ENCODE results near the gene SLAIN1. TPM values are rescaled to one million over a fixed set of nuclear protein-coding genes. Genes with fewer than 3 reads are reported as not detected.

The SLAIN1 gene
- total RNA-seq, 8 experiments from 2014 or later = 0.71 to 73.8 (median 40.9) TPM

DNA sequence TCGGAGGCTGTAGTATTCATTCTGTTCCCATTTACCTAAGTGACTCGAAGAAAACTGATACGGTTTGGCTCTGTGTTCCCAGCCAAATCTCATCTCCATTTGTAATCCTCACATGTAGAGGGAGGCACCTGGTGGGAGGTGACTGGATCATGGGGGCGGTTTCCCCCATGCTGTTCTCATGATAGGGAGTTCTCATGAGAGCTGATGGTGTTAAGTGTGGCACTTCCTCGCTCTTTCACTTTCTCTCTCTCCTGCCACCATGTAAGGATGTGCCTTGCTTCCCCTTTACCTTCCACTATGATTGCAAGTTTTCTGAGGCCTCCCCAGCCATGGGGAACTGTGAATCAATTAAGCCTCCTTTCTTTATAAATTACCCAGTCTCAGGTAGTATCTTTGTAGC lies 23.5 kb downstream of the SLAIN1 start:
- WGBS, 10 experiments = 7 to 100% (median 73%) methylated on average over 1 to 5 of the region's 5 CpGs; no CpG with 5 or more reads in 2 of the 10 experiments
- Histone ChIP-seq H3K4me3 (no peak overlapping the region), H3K4me1 (replicated peaks in 1 of 2) (peaks cover 0 to 5% of the 10 kb centered on the region in 2 donors), H3K27ac (no peak overlapping the region)
- no peak for ATAC-seq (replicated peaks in 6 of 8)
- in situ Hi-C loops (cut with MboI; ENCODE audit: low pct_unique_long_range_greater_than_20kb in 2 of 9, low sequenced_read_pairs in 9 of 9, unreplicated experiment in 9 of 9) = no loop called here

- WGBS, 10 experiments = 26 to 100% (median 94%) methylated on average over 3 to 6 of the region's 6 CpGs; no CpG with 5 or more reads in 1 of the 10 experiments
- H3K4me3 ChIP-seq = no peak overlapping the region
- peaks cover 5 to 7% of the 10 kb centered on the region in 2 donors for H3K4me1 ChIP-seq (replicated peaks in 1 of 2)
- in situ Hi-C loops (cut with MboI; ENCODE audit: low pct_unique_long_range_greater_than_20kb in 2 of 9, low sequenced_read_pairs in 9 of 9, unreplicated experiment in 9 of 9) = no loop called here
- no peak overlapping the region for H3K27ac ChIP-seq
- no peak for ATAC-seq (replicated peaks in 6 of 8)
These were observed 26.6 kb downstream of the SLAIN1 start for GRCh38 chr13:77724092-77724491.

DNA sequence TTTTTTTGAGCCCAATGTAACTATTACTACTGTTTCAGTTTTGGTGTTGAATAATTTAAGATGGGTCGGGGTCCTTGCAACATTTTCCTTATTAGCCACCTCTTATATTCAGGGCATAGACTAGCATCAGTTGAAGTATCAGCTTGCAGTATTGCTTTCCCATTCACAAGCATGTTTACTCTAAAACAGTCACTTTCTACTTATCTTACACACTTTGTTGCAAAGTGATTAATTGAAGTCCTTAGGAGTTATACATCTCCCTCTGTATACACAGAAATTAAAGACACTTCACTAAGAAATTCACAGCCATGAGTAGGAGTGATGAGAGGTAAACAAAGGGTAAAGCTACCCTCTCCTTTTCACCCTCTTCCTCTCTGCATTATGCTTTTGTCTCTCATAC lies 27.6 kb downstream of the SLAIN1 start:
- in situ Hi-C loops (cut with MboI; ENCODE audit: low pct_unique_long_range_greater_than_20kb in 2 of 9, low sequenced_read_pairs in 9 of 9, unreplicated experiment in 9 of 9) = no loop called here
- no peak overlapping the region for H3K4me3 ChIP-seq
- 0 to 89% (median 63%) methylated on average over 1 of the region's 1 CpG; no CpG with 5 or more reads in 4 of the 10 experiments for WGBS, 10 experiments

GRCh38 chr13:77728265-77729125 lies 31.0 kb downstream of the SLAIN1 start:
- no peak overlapping the region for H3K27ac ChIP-seq
- no peak overlapping the region for H3K4me3 ChIP-seq
- peaks cover 28 to 29% of the 10 kb centered on the region in 2 donors for H3K4me1 ChIP-seq (replicated peaks in 1 of 2)
- peak in 2 of 8 experiments; percentile 34 to 37 for ATAC-seq (replicated peaks in 6 of 8)
- in situ Hi-C loops (cut with MboI; ENCODE audit: low pct_unique_long_range_greater_than_20kb in 2 of 9, low sequenced_read_pairs in 9 of 9, unreplicated experiment in 9 of 9) = no loop called here
- WGBS, 10 experiments = 46 to 100% (median 93%) methylated on average over 2 to 5 of the region's 5 CpGs

More for the DNA sequence above, 27.6 kb downstream of the SLAIN1 start:
- H3K4me1 ChIP-seq (replicated peaks in 1 of 2) = peaks cover 14 to 15% of the 10 kb centered on the region in 2 donors
- no peak overlapping the region for H3K27ac ChIP-seq
- ATAC-seq (replicated peaks in 6 of 8) = peak in 1 of 8 experiments; percentile 63

DNA sequence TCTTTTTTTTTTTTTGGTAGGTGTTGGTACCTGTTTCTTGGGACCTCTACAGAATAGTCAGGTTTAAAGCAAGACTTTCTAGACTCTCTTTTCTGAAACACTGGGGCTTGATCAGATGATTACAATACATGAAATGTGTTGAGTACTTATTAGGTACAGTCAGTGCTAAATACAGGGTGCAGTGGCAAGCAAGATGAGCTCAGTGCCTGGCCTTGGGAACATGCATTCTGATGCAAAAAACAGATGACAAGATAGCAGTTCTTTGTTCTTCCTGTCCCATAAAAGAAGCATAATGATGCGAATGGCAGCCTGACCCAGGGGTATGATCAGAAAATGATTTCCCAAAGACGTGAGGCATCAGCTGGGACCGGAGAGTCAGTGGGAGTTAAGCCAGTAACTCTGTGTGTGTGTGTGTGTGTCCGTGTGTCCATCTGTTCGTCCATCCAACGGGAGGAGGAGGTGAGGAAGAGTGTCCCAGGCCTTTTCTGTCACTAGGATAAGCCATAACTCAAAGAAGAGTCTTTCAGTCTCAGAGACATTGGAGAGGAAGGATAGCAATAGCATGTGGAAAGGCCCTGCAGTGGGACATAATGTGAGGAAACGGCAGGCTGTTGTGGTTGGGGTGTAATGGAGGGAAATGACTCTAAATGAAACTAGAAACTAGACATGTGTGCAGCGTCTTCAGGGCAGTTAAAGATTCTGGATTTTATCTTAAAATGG lies 32.2 kb downstream of the SLAIN1 start:
- H3K4me1 ChIP-seq (replicated peaks in 1 of 2) = peaks cover 27 to 28% of the 10 kb centered on the region in 2 donors
- H3K27ac ChIP-seq = no peak overlapping the region
- peak in 6 of 8 experiments; percentile 41 to 84 (median 74) for ATAC-seq (replicated peaks in 6 of 8)
- no peak overlapping the region for H3K4me3 ChIP-seq
- whole genome bisulfite sequencing, 10 experiments = 45 to 92% (median 57%) methylated on average over 1 to 7 of the region's 8 CpGs
- in situ Hi-C loops (cut with MboI; ENCODE audit: low pct_unique_long_range_greater_than_20kb in 2 of 9, low sequenced_read_pairs in 9 of 9, unreplicated experiment in 9 of 9) = no loop called here

DNA sequence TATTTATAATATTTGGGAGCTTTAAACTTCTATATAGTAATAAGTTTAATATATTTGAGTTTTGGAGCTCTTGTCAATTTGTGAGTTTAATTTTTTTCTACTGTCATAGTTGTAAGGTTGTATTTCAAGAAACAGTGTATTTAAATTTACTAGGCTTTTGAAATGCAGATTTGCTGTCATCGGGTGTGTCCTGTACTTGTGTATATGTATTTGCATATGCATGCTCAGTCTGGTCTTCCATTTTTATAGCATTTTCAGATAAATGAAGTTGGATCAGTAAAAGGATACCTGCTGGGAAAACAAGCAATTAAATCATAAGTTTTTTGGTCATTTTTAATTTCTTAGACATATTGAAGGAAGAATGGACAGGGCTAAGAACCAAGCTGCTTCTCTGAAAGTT lies 33.1 kb downstream of the SLAIN1 start:
- no peak overlapping the region for H3K27ac ChIP-seq
- peaks cover 24 to 28% of the 10 kb centered on the region in 2 donors for H3K4me1 ChIP-seq (replicated peaks in 1 of 2)
- ATAC-seq (replicated peaks in 6 of 8) = peak in 3 of 8 experiments; percentile 73 to 96 (median 92)
- WGBS, 10 experiments = 0 to 100% (median 30%) methylated on average over 1 of the region's 1 CpG; no CpG with 5 or more reads in 1 of the 10 experiments
- no peak overlapping the region for H3K4me3 ChIP-seq
- in situ Hi-C loops (cut with MboI; ENCODE audit: low pct_unique_long_range_greater_than_20kb in 2 of 9, low sequenced_read_pairs in 9 of 9, unreplicated experiment in 9 of 9) = no loop called here

DNA sequence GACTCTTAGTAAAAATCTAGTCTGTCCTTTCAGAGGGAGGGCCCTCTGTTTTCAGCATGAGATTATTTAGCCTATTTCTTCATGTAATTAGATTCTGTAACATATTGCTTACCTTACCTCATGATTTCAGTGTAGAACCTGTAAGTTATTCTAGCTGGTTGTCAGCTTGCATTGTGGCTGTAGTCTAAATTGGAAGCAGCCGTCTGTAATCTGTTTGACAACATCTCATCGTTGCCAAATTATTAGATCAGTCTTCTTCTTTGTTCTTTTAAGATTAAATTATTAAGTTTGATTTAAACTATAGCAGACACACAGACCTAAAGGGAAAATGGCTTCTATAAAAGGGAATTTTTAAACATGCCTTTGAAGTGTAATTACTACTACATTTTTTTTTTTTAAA lies 34.8 kb downstream of the SLAIN1 start:
- Histone ChIP-seq H3K4me3 (no peak overlapping the region), H3K27ac (no peak overlapping the region), H3K4me1 (replicated peaks in 1 of 2) (peaks cover 24 to 28% of the 10 kb centered on the region in 2 donors)
- WGBS, 10 experiments = 30 to 100% (median 85%) methylated on average over 1 to 2 of the region's 2 CpGs
- ATAC-seq (replicated peaks in 6 of 8) = no peak
- in situ Hi-C loops (cut with MboI; ENCODE audit: low pct_unique_long_range_greater_than_20kb in 2 of 9, low sequenced_read_pairs in 9 of 9, unreplicated experiment in 9 of 9) = no loop called here

- 33 to 80% (median 61%) methylated on average over 1 of the region's 1 CpG; no CpG with 5 or more reads in 6 of the 10 experiments for WGBS, 10 experiments
- Histone ChIP-seq H3K4me1 (replicated peaks in 1 of 2) (peaks cover 23 to 25% of the 10 kb centered on the region in 2 donors), H3K27ac (no peak overlapping the region), H3K4me3 (no peak overlapping the region)
- ATAC-seq (replicated peaks in 6 of 8) = no peak
- in situ Hi-C loops (cut with MboI; ENCODE audit: low pct_unique_long_range_greater_than_20kb in 2 of 9, low sequenced_read_pairs in 9 of 9, unreplicated experiment in 9 of 9) = no loop called here
These were observed 36.2 kb downstream of the SLAIN1 start for GRCh38 chr13:77733674-77734073.

DNA sequence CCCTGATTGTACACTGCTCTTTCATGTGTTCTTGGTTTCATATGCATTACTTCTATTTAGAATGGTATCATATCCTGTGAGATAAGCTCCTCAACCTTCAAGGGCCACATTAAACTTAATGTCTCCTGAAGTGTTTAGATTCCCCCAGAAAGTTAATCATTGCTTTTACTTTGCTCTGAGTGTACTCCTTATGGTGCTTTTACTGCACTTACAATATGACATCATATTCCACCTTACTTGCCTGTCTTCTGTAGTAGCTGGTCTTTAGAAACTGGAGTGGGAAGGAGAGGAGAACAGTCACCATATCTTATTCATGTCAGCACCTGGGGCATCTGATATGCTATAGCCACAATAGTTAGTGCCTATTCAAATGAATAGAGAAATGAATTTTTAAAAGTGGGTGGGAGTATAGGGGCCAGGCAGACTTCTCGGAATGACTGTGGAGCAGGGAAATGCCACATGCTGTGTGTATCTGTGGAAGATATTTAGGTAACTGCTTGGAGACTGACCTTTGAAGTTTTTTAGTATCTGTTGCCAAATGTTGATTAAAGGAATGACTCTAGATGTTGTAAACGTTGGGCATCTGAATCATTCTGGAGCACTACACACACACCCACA lies 40.2 kb downstream of the SLAIN1 start:
- ATAC-seq (replicated peaks in 6 of 8) = peak in 3 of 8 experiments; percentile 32 to 68 (median 41)
- Histone ChIP-seq H3K27ac (no peak overlapping the region), H3K4me1 (replicated peaks in 1 of 2) (peaks cover 19 to 21% of the 10 kb centered on the region in 2 donors), H3K4me3 (no peak overlapping the region)
- in situ Hi-C loops (cut with MboI; ENCODE audit: low pct_unique_long_range_greater_than_20kb in 2 of 9, low sequenced_read_pairs in 9 of 9, unreplicated experiment in 9 of 9) = no loop called here
- WGBS, 10 experiments = 0 to 100% (median 47%) methylated on average over 1 of the region's 2 CpGs; no CpG with 5 or more reads in 4 of the 10 experiments

- no peak overlapping the region for H3K4me3 ChIP-seq
- 49 to 100% (median 93%) methylated on average over 1 to 6 of the region's 7 CpGs for WGBS, 10 experiments
- H3K27ac ChIP-seq = no peak overlapping the region
- in situ Hi-C loops (cut with MboI; ENCODE audit: low pct_unique_long_range_greater_than_20kb in 2 of 9, low sequenced_read_pairs in 9 of 9, unreplicated experiment in 9 of 9) = no loop called here
- ATAC-seq (replicated peaks in 6 of 8) = no peak
- H3K4me1 ChIP-seq (replicated peaks in 1 of 2) = peaks cover 18 to 21% of the 10 kb centered on the region in 2 donors
These were observed 42.7 kb downstream of the SLAIN1 start for GRCh38 chr13:77740097-77740735.

GRCh38 chr13:77740931-77741596 lies 43.6 kb downstream of the SLAIN1 start:
- in situ Hi-C loops (cut with MboI; ENCODE audit: low pct_unique_long_range_greater_than_20kb in 2 of 9, low sequenced_read_pairs in 9 of 9, unreplicated experiment in 9 of 9) = no loop called here
- Histone ChIP-seq H3K4me3 (no peak overlapping the region), H3K27ac (no peak overlapping the region), H3K4me1 (replicated peaks in 1 of 2) (peaks cover 18 to 21% of the 10 kb centered on the region in 2 donors)
- WGBS, 10 experiments = 7 to 100% (median 50%) methylated on average over 2 to 8 of the region's 8 CpGs
- peak in 6 of 8 experiments; percentile 36 to 96 (median 88) for ATAC-seq (replicated peaks in 6 of 8)

DNA sequence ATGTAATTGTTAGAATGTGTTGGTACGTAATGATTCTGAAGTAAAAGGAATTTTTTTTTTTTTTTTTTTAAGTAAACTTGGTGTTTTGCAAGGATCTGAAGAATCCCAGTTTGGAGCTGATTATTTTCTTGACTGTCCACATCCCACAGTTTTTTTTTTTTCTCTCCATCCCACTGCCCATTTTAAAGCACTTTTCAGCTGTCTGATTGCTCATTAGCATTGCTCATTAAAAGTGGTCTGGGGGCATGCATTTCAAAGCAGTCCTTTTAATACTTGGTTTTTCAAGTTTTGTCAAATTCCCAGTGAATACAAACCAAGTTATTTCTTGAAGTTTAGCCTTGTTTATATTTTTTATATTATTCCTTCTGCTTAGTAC lies 44.1 kb downstream of the SLAIN1 start:
- in situ Hi-C loops (cut with MboI; ENCODE audit: low pct_unique_long_range_greater_than_20kb in 2 of 9, low sequenced_read_pairs in 9 of 9, unreplicated experiment in 9 of 9) = no loop called here

More for the DNA sequence above, 44.1 kb downstream of the SLAIN1 start:
- 22 to 100% (median 100%) methylated on average over 1 of the region's 1 CpG; no CpG with 5 or more reads in 1 of the 10 experiments for WGBS, 10 experiments
- Histone ChIP-seq H3K4me3 (no peak overlapping the region), H3K4me1 (replicated peaks in 1 of 2) (peaks cover 18 to 21% of the 10 kb centered on the region in 2 donors), H3K27ac (no peak overlapping the region)
- no peak for ATAC-seq (replicated peaks in 6 of 8)
